B cell (primary cell): ENCODE measurements around the gene CIART.

ENCODE experiments used
- CTCF ChIP-seq: fragments of 200-600 bp; IDR thresholded peaks from one replicate; pipeline ENCODE4 v1.8.0; 2022; ENCODE audit warnings: antibody characterized with exemption, mild to moderate bottlenecking
- EZH2 ChIP-seq: IDR thresholded peaks from 2 replicates; pipeline ENCODE4 v1.6.1; 2012; ENCODE audit warnings: borderline replicate concordance, low read depth, mild to moderate bottlenecking, moderate library complexity, low read length; ENCODE audit not compliant: insufficient read depth, poor library complexity, severe bottlenecking

GRCh38 chr1:150295476-150295875 is 13.1 kb downstream of the CIART start:
- TF ChIP-seq CTCF: no peak
- TF ChIP-seq EZH2: no peak
